GM19240 (cell line): ENCODE measurements around the gene RARG.

Experiments
- DNase-seq: peaks from one replicate; pipeline ENCODE4 v3.0.0; 2011; ENCODE audit warnings: low spot score; ENCODE audit not compliant: insufficient read length

The RARG gene

GRCh38 chr12:53245286-53245685, 13.3 kb upstream of the RARG start:
- no peak for DNase-seq

- DNase-seq, result no peak
Measured at GRCh38 chr12:53244337-53244736, 12.3 kb upstream of the RARG start.

- no peak for DNase-seq
Measured at GRCh38 chr12:53241623-53242412, 9.8 kb upstream of the RARG start.

GRCh38 chr12:53239643-53240258, 7.7 kb upstream of the RARG start:
- no peak for DNase-seq

GRCh38 chr12:53236443-53237111, 4.6 kb upstream of the RARG start:
- no peak for DNase-seq

DNA sequence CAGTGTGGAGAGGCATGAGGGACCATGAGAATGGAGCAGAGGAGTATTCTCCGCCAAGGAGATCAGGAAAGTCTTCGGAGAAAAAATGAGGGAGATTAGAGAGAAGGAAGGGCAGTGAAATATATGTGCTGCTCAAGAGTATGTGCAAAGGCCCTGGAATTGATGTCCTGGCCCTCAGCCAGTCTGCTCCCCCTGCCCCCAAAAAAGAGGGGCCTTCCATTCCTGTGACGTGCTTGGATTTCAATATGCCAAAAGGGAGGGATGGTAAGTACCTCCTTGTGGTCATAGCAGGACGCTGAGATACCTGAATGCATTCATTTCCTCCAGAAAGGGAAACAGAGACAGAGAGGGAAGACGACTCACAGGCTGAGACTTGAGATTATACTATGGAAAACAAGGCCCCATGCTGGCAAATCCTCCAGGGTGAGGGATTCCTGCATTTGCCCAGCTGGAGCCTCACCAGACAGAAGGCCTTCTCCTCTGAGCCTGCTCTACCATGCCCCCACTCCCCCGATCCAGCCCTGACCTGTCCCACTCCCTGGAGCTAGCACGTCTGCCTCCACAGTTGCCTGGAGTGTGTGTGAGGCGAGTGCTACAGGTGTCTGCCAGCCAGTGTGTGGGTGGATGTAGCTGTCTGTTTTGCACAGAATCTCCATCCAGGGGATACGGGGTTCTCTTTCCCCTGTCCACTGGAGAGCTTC, 3.9 kb upstream of the RARG start:
- DNase-seq, result no peak

GRCh38 chr12:53235164-53235563, 3.2 kb upstream of the RARG start:
- no peak for DNase-seq

GRCh38 chr12:53234271-53234914, 2.4 kb upstream of the RARG start:
- no peak for DNase-seq

DNA sequence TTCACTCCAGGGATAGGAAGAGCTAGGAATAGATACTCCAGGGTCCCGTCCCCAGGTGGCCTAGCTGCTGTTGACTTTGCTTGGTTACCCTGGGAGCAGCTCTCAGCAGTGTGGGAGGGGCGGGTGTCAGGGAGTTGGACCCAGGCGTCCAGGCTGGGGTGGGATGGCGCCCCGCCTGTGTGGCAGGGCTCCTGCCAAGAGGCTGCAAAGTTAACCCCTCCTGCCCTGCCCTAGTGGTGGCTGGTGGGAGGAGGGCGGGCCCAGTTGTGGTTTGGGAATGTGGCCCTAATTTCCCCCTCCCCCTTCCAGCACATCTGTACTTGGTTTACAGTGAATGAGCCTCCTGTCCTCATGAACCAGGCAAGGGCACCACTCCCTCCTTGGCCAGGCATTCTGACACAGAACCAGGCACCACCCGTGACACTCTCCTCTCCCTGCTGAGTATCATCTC, 1.7 kb upstream of the RARG start:
- DNase-seq, result no peak

DNA sequence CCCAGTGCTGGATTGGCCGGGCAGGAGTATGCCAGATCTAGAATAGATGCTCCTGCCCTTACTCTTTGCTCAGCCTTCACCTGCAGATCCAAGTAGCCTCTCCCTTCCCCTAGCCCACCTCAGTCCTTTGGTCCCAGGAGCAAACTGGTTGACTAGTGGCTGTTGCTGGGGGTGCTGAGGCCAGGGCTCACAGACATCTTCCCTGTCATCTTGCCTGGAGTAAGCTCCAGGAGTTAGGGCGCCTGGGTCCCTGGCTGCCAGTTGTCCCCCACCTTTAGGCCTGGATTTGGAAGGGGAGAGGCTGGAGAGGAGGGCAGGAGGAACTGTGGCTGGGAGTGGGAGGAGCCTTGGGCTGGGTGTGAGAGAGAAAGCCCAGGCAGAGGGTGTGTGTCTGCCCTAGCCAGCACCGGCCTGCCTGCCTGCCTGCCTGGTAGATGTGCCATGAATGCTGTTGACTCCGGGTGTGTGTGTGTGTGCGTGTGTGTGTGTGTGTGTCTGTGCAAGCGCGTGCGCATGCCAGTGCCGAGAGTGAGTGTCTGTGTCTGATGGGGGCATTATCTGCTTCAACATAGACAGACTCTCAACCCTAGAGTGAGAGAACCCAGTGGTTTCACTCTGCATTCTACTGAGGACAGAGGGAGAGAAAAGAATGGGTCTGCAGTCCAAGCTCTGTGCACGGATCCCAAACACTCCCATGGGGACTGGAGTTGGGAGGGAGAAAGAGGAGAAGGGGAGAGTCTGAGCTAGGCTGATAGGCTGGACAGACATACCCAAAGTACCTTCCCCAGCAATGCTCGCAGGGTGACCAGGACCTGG, 845 bp upstream of the RARG start:
- no peak for DNase-seq

- no peak for DNase-seq
Measured at GRCh38 chr12:53231671-53231920, 413 bp downstream of the RARG start.

GRCh38 chr12:53230108-53230845, 1.7 kb downstream of the RARG start:
- DNase-seq, result no peak

DNA sequence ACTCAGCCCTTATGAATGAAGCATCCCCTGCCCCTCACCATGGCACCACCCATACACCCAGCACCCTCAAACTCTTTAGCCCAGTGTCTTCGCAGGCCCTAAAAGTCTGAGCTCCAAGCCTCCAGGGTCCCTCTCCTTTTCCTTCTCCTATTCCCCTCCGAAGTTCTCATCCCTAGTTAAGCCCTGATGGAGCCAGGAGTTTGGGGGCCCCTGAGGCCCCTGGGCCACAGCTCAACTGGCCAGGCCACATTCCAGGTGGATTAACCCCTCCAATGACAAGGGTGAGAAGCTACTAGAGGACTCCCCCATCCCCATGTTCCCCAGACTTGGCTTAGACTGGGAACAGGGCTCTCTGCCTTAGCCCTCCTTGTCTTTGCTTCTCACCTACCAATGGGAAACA, 2.6 kb downstream of the RARG start:
- no peak for DNase-seq

DNA sequence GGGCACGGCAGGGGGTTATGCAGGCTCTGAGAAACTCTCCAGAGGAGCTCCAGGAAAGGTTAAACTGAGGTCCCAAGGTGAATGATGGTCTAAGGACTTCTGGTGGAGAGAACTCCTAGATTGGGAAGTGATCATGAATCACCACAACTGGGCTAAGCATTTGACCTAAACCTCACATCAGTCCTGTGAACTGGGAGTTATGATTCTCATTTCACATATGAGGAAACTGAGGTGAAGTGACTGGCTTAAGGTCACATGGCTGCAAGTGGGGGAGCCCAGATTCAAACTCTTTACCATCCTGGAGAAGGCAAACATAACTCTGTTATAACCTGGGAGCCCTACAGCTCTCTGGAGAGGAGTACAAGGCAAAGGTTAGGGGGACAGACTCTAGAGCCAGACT, 4.2 kb downstream of the RARG start:
- DNase-seq, result no peak

- no peak for DNase-seq
Measured at GRCh38 chr12:53227341-53227740, 4.7 kb downstream of the RARG start.

DNA sequence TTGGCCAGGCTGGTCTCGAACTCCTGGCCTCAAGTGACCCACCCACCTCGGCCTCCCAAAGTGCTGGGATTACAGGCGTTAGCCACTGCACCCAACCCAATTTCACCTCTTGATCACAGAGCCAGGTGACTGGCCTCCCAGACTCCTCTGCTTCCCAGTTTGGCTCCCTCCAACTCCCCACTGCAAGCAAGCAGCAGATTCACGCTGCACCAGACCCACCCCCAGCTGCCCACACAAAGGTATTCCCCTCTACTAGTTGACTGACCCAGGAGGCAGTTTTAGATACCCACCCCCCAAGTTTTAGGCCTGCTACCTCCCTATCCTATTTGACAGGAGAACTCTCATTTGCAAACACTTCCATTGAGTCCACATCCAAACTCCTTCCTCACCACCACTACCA, 5.2 kb downstream of the RARG start:
- no peak for DNase-seq

- no peak for DNase-seq
Measured at GRCh38 chr12:53225635-53226424, 6.2 kb downstream of the RARG start.

DNA sequence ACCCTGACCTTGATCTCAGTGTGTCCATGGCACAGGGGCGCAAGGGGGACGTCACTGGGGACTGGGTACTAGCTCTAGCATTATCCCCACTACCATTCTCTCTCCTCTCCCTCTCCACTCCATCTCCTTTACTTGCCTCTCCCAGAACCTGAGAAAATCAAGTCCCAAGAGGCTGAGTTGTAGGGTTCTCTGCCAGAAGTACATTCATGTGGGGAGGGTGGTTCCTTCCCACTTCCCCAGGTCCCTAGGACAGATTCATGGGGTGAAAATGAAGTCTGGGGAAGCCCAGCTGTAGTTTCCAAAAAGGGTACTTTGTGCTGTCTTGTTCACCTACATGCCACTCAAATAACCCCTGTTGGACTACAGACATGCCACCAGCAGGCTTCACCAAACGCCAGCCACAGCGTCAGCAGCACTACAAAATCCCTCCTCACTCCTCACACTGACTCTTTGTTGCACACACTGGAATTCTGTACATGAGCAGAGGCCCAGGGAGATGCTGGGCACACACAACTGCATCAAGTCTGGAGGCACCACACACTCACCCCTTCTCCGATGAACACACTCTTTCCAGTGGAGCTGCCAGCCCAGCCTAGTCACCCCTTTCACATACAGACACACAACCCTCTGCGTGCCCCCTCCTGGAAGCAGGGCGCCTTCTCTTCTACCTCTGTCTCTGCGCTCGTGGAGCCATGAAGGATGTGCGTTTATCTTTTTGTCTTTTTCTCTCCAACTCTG, 6.9 kb downstream of the RARG start:
- DNase-seq, result no peak
